ENCODE data around the gene YY1.

- no peak for TF ChIP-seq EZH2 (IDR thresholded peaks at IDR 0.05; ENCODE audit: borderline replicate concordance, low read length)
- no peak for TF ChIP-seq CTCF (IDR thresholded peaks at IDR 0.05; ENCODE audit: low read length)
Observed at GRCh38 chr14:100236881-100237280, 2.1 kb upstream of the YY1 start.
